Adrenal gland (tissue), 12 donors: ENCODE measurements around the gene RPL15. TPM values are rescaled to one million over a fixed set of nuclear protein-coding genes. Genes with fewer than 3 reads are reported as not detected.

ENCODE experiments used
- DNase-seq, 7 donors: peaks; one replicate each; pipeline ENCODE4 v3.0.0-alpha.2; 2019 to 2020
- H3K27ac ChIP-seq, 5 donors: fragments of 200-600 bp; sonication (generic) in 4 of 5; 1 replicate in 3 of 5; 2 replicates in 2 of 5; pipeline versions ENCODE4 v1.5.1 to v1.8.0; 2016 to 2020; ENCODE audit warnings: mild to moderate bottlenecking in 1 of 5
- H3K27me3 ChIP-seq: fragments of 200-600 bp; 2 replicates; pipeline ENCODE4 v1.8.0; 2021
- H3K36me3 ChIP-seq, 2 donors: fragments of 200-600 bp; replicated peaks in 1 of 2; 1 replicate in 1 of 2; 2 replicates in 1 of 2; pipeline versions ENCODE4 v1.5.1 to v1.8.0; 2018 to 2022
- H3K4me1 ChIP-seq, 2 donors: fragments of 200-600 bp; replicated peaks in 1 of 2; 1 replicate in 1 of 2; 2 replicates in 1 of 2; pipeline versions ENCODE4 v1.5.1 to v1.8.0; 2018 to 2021
- H3K4me3 ChIP-seq, 4 donors: fragments of 200-600 bp; sonication (generic) in 3 of 4; one replicate each; pipeline ENCODE4 v1.5.1; 2016 to 2018
- H3K9me3 ChIP-seq, 3 donors: fragments of 200-600 bp; sonication (generic) in 1 of 3; replicated peaks in 1 of 3; 1 replicate in 2 of 3; 2 replicates in 1 of 3; pipeline versions ENCODE4 v1.5.1 to v1.8.0; 2016 to 2021
- CTCF ChIP-seq, 6 experiments: fragments of 450-650 bp in 4 of 6; fragments of 200-600 bp in 2 of 6; sonication (generic) in 1 of 6; IDR thresholded peaks; 1 replicate in 5 of 6; 2 replicates in 1 of 6; pipeline versions ENCODE4 v1.5.1 to v1.8.0; 2016 to 2021; ENCODE audit warnings: antibody characterized with exemption in 6 of 6, mild to moderate bottlenecking in 2 of 6, moderate library complexity in 1 of 6
- POLR2A ChIP-seq, 2 donors: fragments of 450-650 bp; IDR thresholded peaks; one replicate each; pipeline ENCODE4 v1.6.1; 2017; ENCODE audit warnings: antibody characterized with exemption in 2 of 2, mild to moderate bottlenecking in 2 of 2, moderate library complexity in 1 of 2
- WGBS, 4 donors: extraction: QIAGEN DNeasy Blood & Tissue Kit in 2 of 4; methylation state at CpG; one replicate each; pipeline versions ENCODE4 v1.1.5 to v1.1.7; 2013 to 2017; 5-methylcytosine and 5-hydroxymethylcytosine counted together
- intact Hi-C, 2 donors: fragments of 100-400 bp; cut with DNase I; formaldehyde crosslinking; loops; one replicate each; pipeline versions ENCODE4 v1.14.1 to v1.15.0; 2022 to 2023
- polyA plus RNA-seq, 3 donors: library from polyadenylated mRNA; stranded (reverse); fragments of 200-250 nt in 2 of 3; fragments of 350-450 nt in 1 of 3; fragmentation: Illumina TruSeq in 1 of 3; extraction: RNeasy Lipid Tissue Mini Kit (QIAGEN cat#74804) in 1 of 3; gene quantifications; one replicate each; pipeline ENCODE4 v1.2.3, GENCODE V29; 2013 to 2014
- total RNA-seq, 9 donors: library from RNA; depleted of rRNA in 4 of 9; stranded (reverse); fragments of >200 nt in 4 of 9; fragments of 120-200 nt in 1 of 9; fragmentation: NEBNext Ultra II Directional in 1 of 9; extraction: Animal tissue kit (Norgen Biotek cat#: 25700) in 1 of 9; gene quantifications; one replicate each; pipeline versions ENCODE4 v1.1.0 to v1.2.4, GENCODE V29; 2013 to 2023
- donor health status: healthy with polysubstance abuse.
- donor health status: Bipolar disorder and iron deficiency.
- donor health status: DM: yes; HTN: yes; CAD: no.
- donor health status: DM: no; HTN: no; CAD: no.
- donor health status: DM: no; HTN: no; CAD: no.
- donor health status: DM: yes; HTN: yes; CAD: no.

Gene RPL15
- total and polyA plus RNA-seq, 12 donors, result 760 to 3,034 (median 1,758) TPM

- H3K4me1 ChIP-seq, result peaks cover 0 to 8% of the 10 kb centered on the region in 2 donors
- intact Hi-C loops, result no loop called here
- H3K27ac ChIP-seq, result no peak overlapping the region
- no peak for DNase-seq
- TF ChIP-seq CTCF (IDR thresholded peaks at IDR 0.05) (peak in 2 of 6 experiments; percentile 20 to 23), POLR2A (IDR thresholded peaks at IDR 0.05) (no peak)
- no peaks in the 10 kb centered on the region for H3K9me3 ChIP-seq
- WGBS, 4 donors, result 87 to 100% (median 92%) methylated on average over 2 of the region's 2 CpGs
- no peaks in the 10 kb centered on the region for H3K36me3 ChIP-seq
- H3K4me3 ChIP-seq, result no peak overlapping the region
- no peaks in the 10 kb centered on the region for H3K27me3 ChIP-seq
Observed at GRCh38 chr3:23884481-23884880, 32.5 kb upstream of the RPL15 start.

- no peak overlapping the region for H3K4me3 ChIP-seq
- H3K27ac ChIP-seq, result no peak overlapping the region
- DNase-seq, result no peak
- H3K9me3 ChIP-seq, result no peaks in the 10 kb centered on the region
- no peaks in the 10 kb centered on the region for H3K27me3 ChIP-seq
- H3K36me3 ChIP-seq, result no peaks in the 10 kb centered on the region
- intact Hi-C loops, result no loop called here
- 85 to 94% (median 89%) methylated on average over 6 of the region's 6 CpGs for WGBS, 4 donors
- peaks cover 0 to 14% of the 10 kb centered on the region in 2 donors for H3K4me1 ChIP-seq
- TF ChIP-seq POLR2A (IDR thresholded peaks at IDR 0.05) (no peak), CTCF (IDR thresholded peaks at IDR 0.05) (no peak)
Observed at GRCh38 chr3:23885210-23885609, 31.7 kb upstream of the RPL15 start.

GRCh38 chr3:23886311-23886710 lies 30.6 kb upstream of the RPL15 start:
- Histone ChIP-seq H3K27ac (no peak overlapping the region), H3K27me3 (no peaks in the 10 kb centered on the region), H3K4me1 (peaks cover 0 to 14% of the 10 kb centered on the region in 2 donors), H3K36me3 (no peaks in the 10 kb centered on the region), H3K9me3 (no peaks in the 10 kb centered on the region), H3K4me3 (no peak overlapping the region)
- TF ChIP-seq POLR2A (IDR thresholded peaks at IDR 0.05) (no peak), CTCF (IDR thresholded peaks at IDR 0.05) (no peak)
- no peak for DNase-seq
- intact Hi-C loops, result no loop called here
- 93 to 97% (median 96%) methylated on average over 3 of the region's 3 CpGs for WGBS, 4 donors

GRCh38 chr3:23888617-23889228 lies 28.2 kb upstream of the RPL15 start:
- Histone ChIP-seq H3K9me3 (no peaks in the 10 kb centered on the region), H3K27me3 (no peaks in the 10 kb centered on the region), H3K4me1 (peaks cover 0 to 14% of the 10 kb centered on the region in 2 donors), H3K27ac (no peak overlapping the region), H3K4me3 (no peak overlapping the region), H3K36me3 (no peaks in the 10 kb centered on the region)
- intact Hi-C loops, result no loop called here
- TF ChIP-seq CTCF (IDR thresholded peaks at IDR 0.05) (peak; percentile 72 to 89 (median 81)), POLR2A (IDR thresholded peaks at IDR 0.05) (no peak)
- peak in 1 of 7 donors; percentile 19 for DNase-seq
- 50 to 59% (median 54%) methylated on average over 3 of the region's 3 CpGs for WGBS, 4 donors
